Astrocyte (in vitro differentiated cells and primary cell): Measurements from ENCODE around the gene EPRS1. TPM values are rescaled to one million over a fixed set of nuclear protein-coding genes. Genes with fewer than 3 reads are reported as not detected.

Source experiments
- DNase-seq: peaks from one replicate; pipeline ENCODE4 v3.0.0-alpha.2; 2010; ENCODE audit warnings: low read depth
- FAIRE-seq: peaks from 2 replicates; lab custom pipeline; 2011; peaks lifted over from hg19 to GRCh38; lab: Jason Lieb, UNC
- H2AFZ ChIP-seq: 2 replicates; pipeline ENCODE4 v1.6.0; 2012; ENCODE audit warnings: low read depth, low read length, inconsistent platforms
- H3K27ac ChIP-seq: 2 replicates; pipeline ENCODE4 v1.5.1; 2011; ENCODE audit warnings: low read depth, low read length, inconsistent platforms
- H3K27me3 ChIP-seq: 2 replicates; pipeline ENCODE4 v1.6.0; 2011; ENCODE audit warnings: low read length, inconsistent platforms; ENCODE audit not compliant: insufficient read depth
- H3K36me3 ChIP-seq: 2 replicates; pipeline ENCODE4 v1.5.1; 2011; ENCODE audit warnings: low read length, inconsistent platforms; ENCODE audit not compliant: insufficient read depth
- H3K4me1 ChIP-seq: 2 replicates; pipeline ENCODE4 v1.5.1; 2011; ENCODE audit warnings: low read length, inconsistent platforms; ENCODE audit not compliant: insufficient read depth
- H3K4me2 ChIP-seq: 2 replicates; pipeline ENCODE4 v1.6.0; 2012; ENCODE audit warnings: low read length, inconsistent platforms
- H3K4me3 ChIP-seq: 2 replicates; pipeline ENCODE4 v1.5.1; 2011; ENCODE audit warnings: low read depth, mild to moderate bottlenecking, low read length, inconsistent platforms; ENCODE audit not compliant: insufficient read depth
- H3K79me2 ChIP-seq: 2 replicates; pipeline ENCODE4 v1.6.0; 2012; ENCODE audit warnings: mild to moderate bottlenecking, low read length, inconsistent platforms; ENCODE audit not compliant: insufficient read depth
- H3K9ac ChIP-seq: 2 replicates; pipeline ENCODE4 v1.6.0; 2012; ENCODE audit warnings: mild to moderate bottlenecking, low read length, inconsistent platforms
- H3K9me3 ChIP-seq: 2 replicates; pipeline ENCODE4 v1.5.1; 2012; ENCODE audit warnings: low read depth, mild to moderate bottlenecking, low read length, inconsistent platforms; ENCODE audit not compliant: insufficient read depth
- H4K20me1 ChIP-seq: 2 replicates; pipeline ENCODE4 v1.6.0; 2012; ENCODE audit warnings: low read length, inconsistent platforms; ENCODE audit not compliant: insufficient read depth
- H3K27ac Mint-ChIP-seq: one replicate; pipeline ENCODE4 v1.8.0; 2021; ENCODE audit warnings: mild to moderate bottlenecking, mixed read lengths; ENCODE audit not compliant: unreplicated experiment
- H3K27me3 Mint-ChIP-seq: one replicate; pipeline ENCODE4 v1.8.0; 2021; ENCODE audit warnings: low read depth, mixed read lengths; ENCODE audit not compliant: unreplicated experiment
- H3K36me3 Mint-ChIP-seq: one replicate; pipeline ENCODE4 v1.8.0; 2021; ENCODE audit warnings: low read depth, mixed read lengths; ENCODE audit not compliant: unreplicated experiment
- H3K4me1 Mint-ChIP-seq: one replicate; pipeline ENCODE4 v1.8.0; 2021; ENCODE audit warnings: low read depth, mixed read lengths; ENCODE audit not compliant: unreplicated experiment
- H3K4me3 Mint-ChIP-seq: one replicate; pipeline ENCODE4 v1.8.0; 2021; ENCODE audit warnings: mild to moderate bottlenecking, moderate library complexity, mixed read lengths; ENCODE audit not compliant: unreplicated experiment
- H3K9me3 Mint-ChIP-seq: one replicate; pipeline ENCODE4 v1.8.0; 2021; ENCODE audit warnings: mild to moderate bottlenecking, mixed read lengths; ENCODE audit not compliant: unreplicated experiment
- CTCF ChIP-seq: IDR thresholded peaks from 2 replicates; pipeline ENCODE4 v1.5.1; 2011; ENCODE audit warnings: low read depth, mild to moderate bottlenecking, inconsistent platforms, low read length, moderate library complexity; ENCODE audit not compliant: insufficient read depth
- EZH2 ChIP-seq: IDR thresholded peaks from 2 replicates; pipeline ENCODE4 v1.6.1; 2012; ENCODE audit warnings: mild to moderate bottlenecking, low read length, inconsistent platforms; ENCODE audit not compliant: insufficient read depth
- total RNA-seq: library from RNA; stranded (reverse); gene quantifications from 2 replicates; pipeline ENCODE4 v1.2.1, GENCODE V29; 2021

The EPRS1 gene
- total RNA-seq, 1 donor from 2014 or later = 159 TPM

GRCh38 chr1:220093361-220094015, 47.2 kb upstream of the EPRS1 start:
- Mint-ChIP-seq H3K4me1 (peaks cover 7% of the 10 kb centered on the region), H3K27me3 (no peaks in the 10 kb centered on the region), H3K4me3 (no peak overlapping the region), H3K27ac (no peak overlapping the region), H3K36me3 (peaks cover 4% of the 10 kb centered on the region), H3K9me3 (no peaks in the 10 kb centered on the region)
- H3K36me3 ChIP-seq = peaks cover 4% of the 10 kb centered on the region
- H3K79me2 ChIP-seq = peaks cover 27% of the 10 kb centered on the region
- H3K9me3 ChIP-seq = no peaks in the 10 kb centered on the region
- H3K27me3 ChIP-seq = no peaks in the 10 kb centered on the region
- H3K4me3 ChIP-seq = no peak overlapping the region
- no peak overlapping the region for H3K4me2 ChIP-seq
- DNase-seq (no peak), FAIRE-seq (no peak)
- H3K27ac ChIP-seq = no peak overlapping the region
- H2AFZ ChIP-seq = no peak overlapping the region
- no peak overlapping the region for H3K9ac ChIP-seq
- H3K4me1 ChIP-seq = peaks cover 5% of the 10 kb centered on the region
- no peaks in the 10 kb centered on the region for H4K20me1 ChIP-seq
- TF ChIP-seq EZH2 (no peak), CTCF (no peak)

- H3K4me2 ChIP-seq = no peak overlapping the region
- no peak overlapping the region for H3K9ac ChIP-seq
- H3K27ac Mint-ChIP-seq = no peak overlapping the region
- H3K4me1 Mint-ChIP-seq = peaks cover 7% of the 10 kb centered on the region
- H3K9me3 ChIP-seq = no peaks in the 10 kb centered on the region
- no peak overlapping the region for H3K4me3 ChIP-seq
- no peak overlapping the region for H3K27ac ChIP-seq
- no peaks in the 10 kb centered on the region for H3K9me3 Mint-ChIP-seq
- H3K36me3 ChIP-seq = no peaks in the 10 kb centered on the region
- DNase-seq = no peak
- H3K36me3 Mint-ChIP-seq = no peaks in the 10 kb centered on the region
- FAIRE-seq = no peak
- no peak overlapping the region for H3K4me3 Mint-ChIP-seq
- no peak overlapping the region for H2AFZ ChIP-seq
- no peaks in the 10 kb centered on the region for H3K27me3 Mint-ChIP-seq
- H3K4me1 ChIP-seq = peaks cover 5% of the 10 kb centered on the region
- peaks cover 30% of the 10 kb centered on the region for H3K79me2 ChIP-seq
- no peaks in the 10 kb centered on the region for H3K27me3 ChIP-seq
- H4K20me1 ChIP-seq = no peaks in the 10 kb centered on the region
- TF ChIP-seq CTCF (no peak), EZH2 (no peak)
These were observed 46.4 kb upstream of the EPRS1 start for GRCh38 chr1:220092694-220093093.
